Panc1 (cell line): ENCODE results near the gene SRP19. TPM values are rescaled to one million over a fixed set of nuclear protein-coding genes. Genes with fewer than 3 reads are reported as not detected.

Source experiments
- ATAC-seq: fragments of 200-7000 bp; cut with Tn5 transposase; 2 replicates; pipeline ENCODE4 v1.9.1; 2020; ENCODE audit warnings: mild to moderate bottlenecking, moderate library complexity
- BruUV-seq: library from RNA; stranded (reverse); fragments of 400-500 nt; replicated peaks from 2 replicates; lab custom pipeline; 2021; lab: Mats Ljungman, UMichigan
- CTCF ChIA-PET: fragments of 300-600 bp; sonication (Branson Sonifier 250); formaldehyde crosslinking; loops from one replicate; lab custom pipeline; 2022; ENCODE audit warnings: antibody characterized with exemption; lab: Charles Lee
- POLR2A ChIA-PET: fragments of 300-600 bp; sonication (Branson Sonifier 250); formaldehyde crosslinking; loops from one replicate; lab custom pipeline; 2022; ENCODE audit warnings: antibody characterized with exemption; lab: Charles Lee
- DNase-seq: peaks from one replicate; pipeline ENCODE4 v3.0.0-alpha.2; 2010; ENCODE audit warnings: low read depth, low spot score
- H3K27ac ChIP-seq: 2 replicates; pipeline ENCODE4 v1.5.1; 2011; ENCODE audit warnings: mild to moderate bottlenecking, low read length, inconsistent platforms
- H3K27me3 ChIP-seq: fragments of 200-500 bp; sonication (Bioruptor generic); 2 replicates; pipeline ENCODE4 v1.6.0; 2014; ENCODE audit warnings: low read length, inconsistent platforms; ENCODE audit not compliant: control insufficient read depth, insufficient read depth
- H3K36me3 ChIP-seq: fragments of 200-500 bp; sonication (Bioruptor generic); 2 replicates; pipeline ENCODE4 v1.5.1; 2014; ENCODE audit warnings: inconsistent platforms, mild to moderate bottlenecking, low read length, moderate library complexity; ENCODE audit not compliant: control insufficient read depth, insufficient read depth
- H3K4me1 ChIP-seq: 2 replicates; pipeline ENCODE4 v1.5.1; 2011; ENCODE audit warnings: inconsistent platforms, mild to moderate bottlenecking, low read length, moderate library complexity; ENCODE audit not compliant: control insufficient read depth, insufficient read depth
- H3K4me3 ChIP-seq, 2 experiments: 2 replicates each; pipeline ENCODE4 v1.5.1; 2011 to 2012; ENCODE audit warnings: low read depth in 2 of 2, low read length in 2 of 2, mild to moderate bottlenecking in 2 of 2, inconsistent platforms in 1 of 2, moderate library complexity in 1 of 2
- H3K9me3 ChIP-seq: fragments of 200-500 bp; sonication (Bioruptor generic); 2 replicates; pipeline ENCODE4 v1.5.1; 2014; ENCODE audit warnings: low read depth, mild to moderate bottlenecking, inconsistent platforms, low read length, moderate library complexity; ENCODE audit not compliant: control insufficient read depth, insufficient read depth
- POLR2AphosphoS5 ChIP-seq: IDR thresholded peaks from 2 replicates; pipeline ENCODE4 v1.6.1; 2012; ENCODE audit warnings: mild to moderate bottlenecking, low read depth, low read length, moderate library complexity
- SIN3A ChIP-seq: IDR thresholded peaks from 2 replicates; pipeline ENCODE4 v1.6.1; 2012; ENCODE audit warnings: low read depth, mild to moderate bottlenecking, low read length, moderate library complexity, borderline replicate concordance; ENCODE audit not compliant: insufficient read depth
- TCF7L2 ChIP-seq: IDR thresholded peaks from 2 replicates; pipeline ENCODE4 v1.6.1; 2011; ENCODE audit warnings: mild to moderate bottlenecking, low read depth, low read length, inconsistent platforms
- in situ Hi-C: cut with HindIII; loops from 2 replicates; pipeline ENCODE4 v1.10.0; 2016; ENCODE audit warnings: low sequenced_read_pairs, low pct_unique_long_range_greater_than_20kb
- intact Hi-C: fragments of 100-400 bp; cut with micrococcal nuclease; formaldehyde crosslinking; loops from one replicate; pipeline ENCODE4 v1.10.0; 2022; ENCODE audit not compliant: unreplicated experiment
- total RNA-seq: library from RNA; stranded (reverse); gene quantifications from one replicate; pipeline ENCODE4 v1.2.1, GENCODE V29; 2021; ENCODE audit not compliant: unreplicated experiment
- TF ChIP-seq, protein P1 (sequence below), 2 experiments: IDR thresholded peaks; 2 replicates each; pipeline ENCODE4 v1.6.1; 2011 to 2012; ENCODE audit warnings: low read depth in 2 of 2, control low read depth in 1 of 2, low read length in 1 of 2, mild to moderate bottlenecking in 1 of 2, moderate library complexity in 1 of 2; ENCODE audit not compliant: insufficient read depth in 1 of 2
- TF ChIP-seq, protein P2 (sequence below): fragments of 450-650 bp; IDR thresholded peaks from 2 replicates; pipeline ENCODE4 v1.5.1; 2017; ENCODE audit warnings: mild to moderate bottlenecking

Gene SRP19
- total RNA-seq, 1 experiment from 2014 or later: 55.8 TPM

DNA sequence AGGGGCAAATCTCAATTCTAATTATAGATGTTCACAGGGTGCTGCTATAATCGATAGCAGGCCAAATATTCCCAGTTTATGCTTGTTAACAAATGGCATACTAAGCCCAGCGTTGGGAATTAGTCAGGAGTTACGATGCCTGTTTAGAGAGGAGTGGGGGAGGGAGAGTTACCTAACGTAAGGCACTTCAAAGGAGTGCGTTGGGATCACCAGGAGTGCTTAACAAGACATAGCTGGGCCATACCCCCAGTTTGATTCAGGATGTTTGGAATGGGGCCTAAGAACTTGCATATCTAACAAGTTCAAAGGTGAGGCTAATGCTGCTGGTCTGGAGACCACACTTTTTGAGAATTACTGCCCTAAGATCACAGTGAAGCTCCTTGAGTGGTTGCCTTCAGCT, 14.5 kb upstream of the SRP19 start:
- Histone ChIP-seq H3K27ac (no peak overlapping the region), H3K36me3 (no peaks in the 10 kb centered on the region), H3K4me3 (no peak overlapping the region), H3K27me3 (no peaks in the 10 kb centered on the region), H3K4me1 (no peaks in the 10 kb centered on the region), H3K9me3 (no peaks in the 10 kb centered on the region)
- no peak for ATAC-seq
- BruUV-seq: no TSS peak
- no peak for DNase-seq
- intact Hi-C loops (loop anchor here (5.0 kb wide), 2 partner anchors 154 to 294 kb away; no protein-coding TSS in a partner anchor), in situ Hi-C loops (no loop called here)
- TF ChIP-seq, protein P1, sequence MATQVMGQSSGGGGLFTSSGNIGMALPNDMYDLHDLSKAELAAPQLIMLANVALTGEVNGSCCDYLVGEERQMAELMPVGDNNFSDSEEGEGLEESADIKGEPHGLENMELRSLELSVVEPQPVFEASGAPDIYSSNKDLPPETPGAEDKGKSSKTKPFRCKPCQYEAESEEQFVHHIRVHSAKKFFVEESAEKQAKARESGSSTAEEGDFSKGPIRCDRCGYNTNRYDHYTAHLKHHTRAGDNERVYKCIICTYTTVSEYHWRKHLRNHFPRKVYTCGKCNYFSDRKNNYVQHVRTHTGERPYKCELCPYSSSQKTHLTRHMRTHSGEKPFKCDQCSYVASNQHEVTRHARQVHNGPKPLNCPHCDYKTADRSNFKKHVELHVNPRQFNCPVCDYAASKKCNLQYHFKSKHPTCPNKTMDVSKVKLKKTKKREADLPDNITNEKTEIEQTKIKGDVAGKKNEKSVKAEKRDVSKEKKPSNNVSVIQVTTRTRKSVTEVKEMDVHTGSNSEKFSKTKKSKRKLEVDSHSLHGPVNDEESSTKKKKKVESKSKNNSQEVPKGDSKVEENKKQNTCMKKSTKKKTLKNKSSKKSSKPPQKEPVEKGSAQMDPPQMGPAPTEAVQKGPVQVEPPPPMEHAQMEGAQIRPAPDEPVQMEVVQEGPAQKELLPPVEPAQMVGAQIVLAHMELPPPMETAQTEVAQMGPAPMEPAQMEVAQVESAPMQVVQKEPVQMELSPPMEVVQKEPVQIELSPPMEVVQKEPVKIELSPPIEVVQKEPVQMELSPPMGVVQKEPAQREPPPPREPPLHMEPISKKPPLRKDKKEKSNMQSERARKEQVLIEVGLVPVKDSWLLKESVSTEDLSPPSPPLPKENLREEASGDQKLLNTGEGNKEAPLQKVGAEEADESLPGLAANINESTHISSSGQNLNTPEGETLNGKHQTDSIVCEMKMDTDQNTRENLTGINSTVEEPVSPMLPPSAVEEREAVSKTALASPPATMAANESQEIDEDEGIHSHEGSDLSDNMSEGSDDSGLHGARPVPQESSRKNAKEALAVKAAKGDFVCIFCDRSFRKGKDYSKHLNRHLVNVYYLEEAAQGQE (IDR thresholded peaks at IDR 0.05; ENCODE audit: insufficient read depth in 1 of 2, low read depth in 2 of 2, low read length in 1 of 2): no peak
- TF ChIP-seq TCF7L2: no peak
- TF ChIP-seq POLR2AphosphoS5: no peak
- TF ChIP-seq, protein P2, sequence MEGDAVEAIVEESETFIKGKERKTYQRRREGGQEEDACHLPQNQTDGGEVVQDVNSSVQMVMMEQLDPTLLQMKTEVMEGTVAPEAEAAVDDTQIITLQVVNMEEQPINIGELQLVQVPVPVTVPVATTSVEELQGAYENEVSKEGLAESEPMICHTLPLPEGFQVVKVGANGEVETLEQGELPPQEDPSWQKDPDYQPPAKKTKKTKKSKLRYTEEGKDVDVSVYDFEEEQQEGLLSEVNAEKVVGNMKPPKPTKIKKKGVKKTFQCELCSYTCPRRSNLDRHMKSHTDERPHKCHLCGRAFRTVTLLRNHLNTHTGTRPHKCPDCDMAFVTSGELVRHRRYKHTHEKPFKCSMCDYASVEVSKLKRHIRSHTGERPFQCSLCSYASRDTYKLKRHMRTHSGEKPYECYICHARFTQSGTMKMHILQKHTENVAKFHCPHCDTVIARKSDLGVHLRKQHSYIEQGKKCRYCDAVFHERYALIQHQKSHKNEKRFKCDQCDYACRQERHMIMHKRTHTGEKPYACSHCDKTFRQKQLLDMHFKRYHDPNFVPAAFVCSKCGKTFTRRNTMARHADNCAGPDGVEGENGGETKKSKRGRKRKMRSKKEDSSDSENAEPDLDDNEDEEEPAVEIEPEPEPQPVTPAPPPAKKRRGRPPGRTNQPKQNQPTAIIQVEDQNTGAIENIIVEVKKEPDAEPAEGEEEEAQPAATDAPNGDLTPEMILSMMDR: no peak
- TF ChIP-seq SIN3A: no peak
- POLR2A ChIA-PET: no interaction called here
- CTCF ChIA-PET: no interaction called here

DNA sequence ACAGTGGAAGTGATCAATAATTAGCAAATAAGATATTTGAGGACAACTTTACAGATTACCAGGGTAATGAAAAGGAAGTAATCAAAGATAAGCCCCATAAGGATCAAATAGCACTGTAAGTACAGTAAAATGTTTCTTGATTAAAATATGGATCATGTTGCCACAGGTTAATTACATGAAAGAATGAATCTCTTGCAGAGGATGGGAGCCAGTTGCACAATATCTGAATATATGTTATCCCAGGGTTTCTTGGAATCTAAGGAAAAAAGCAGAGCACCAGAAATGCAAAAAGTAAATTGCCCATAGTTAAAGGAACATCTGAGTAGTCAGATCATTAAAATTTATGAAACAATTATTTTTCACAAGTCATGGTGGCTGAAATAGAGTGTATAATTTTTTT, 13.8 kb upstream of the SRP19 start:
- no peak for TF ChIP-seq SIN3A
- TF ChIP-seq, protein P1 (IDR thresholded peaks at IDR 0.05; ENCODE audit: insufficient read depth in 1 of 2, low read depth in 2 of 2, low read length in 1 of 2): no peak
- no peak for TF ChIP-seq POLR2AphosphoS5
- no peak for TF ChIP-seq TCF7L2
- TF ChIP-seq, protein P2: no peak
- BruUV-seq: no TSS peak
- no peak for DNase-seq
- intact Hi-C loops (loop anchor here (5.0 kb wide), 2 partner anchors 155 to 295 kb away; no protein-coding TSS in a partner anchor), in situ Hi-C loops (no loop called here)
- H3K4me3 ChIP-seq: no peak overlapping the region
- H3K27ac ChIP-seq: no peak overlapping the region
- ChIA-PET POLR2A (no interaction called here), CTCF (no interaction called here)
- ATAC-seq: no peak
- H3K4me1 ChIP-seq: no peaks in the 10 kb centered on the region
- H3K9me3 ChIP-seq: no peaks in the 10 kb centered on the region
- H3K27me3 ChIP-seq: no peaks in the 10 kb centered on the region
- no peaks in the 10 kb centered on the region for H3K36me3 ChIP-seq
